Coronary artery (tissue), 2 donors: ENCODE data around the gene GAS7.

Experiments used
- DNase-seq: peaks from one replicate; pipeline ENCODE4 v3.0.0-alpha.2; 2017; ENCODE audit warnings: low spot score
- H3K27ac ChIP-seq, 2 donors: fragments of 200-600 bp; sonication (generic); one replicate each; pipeline ENCODE4 v1.5.1; 2016 to 2019
- H3K4me3 ChIP-seq: fragments of 200-600 bp; sonication (generic); 2 replicates; pipeline ENCODE4 v1.5.1; 2016; ENCODE audit warnings: mild to moderate bottlenecking, moderate library complexity
- CTCF ChIP-seq: fragments of 200-600 bp; sonication (generic); IDR thresholded peaks from one replicate; pipeline ENCODE4 v1.5.1; 2019; ENCODE audit warnings: antibody characterized with exemption

The GAS7 gene

GRCh38 chr17:10001306-10001873 is 197.0 kb downstream of the GAS7 start:
- no peak for TF ChIP-seq CTCF
- Histone ChIP-seq H3K27ac (no peak overlapping the region), H3K4me3 (no peak overlapping the region)
- no peak for DNase-seq

GRCh38 chr17:9999919-10000695 is 198.3 kb downstream of the GAS7 start:
- TF ChIP-seq CTCF = no peak
- no peak overlapping the region for H3K27ac ChIP-seq
- H3K4me3 ChIP-seq = no peak overlapping the region
- DNase-seq = no peak

GRCh38 chr17:9998060-9998459 is 200.3 kb downstream of the GAS7 start:
- no peak for DNase-seq
- no peak for TF ChIP-seq CTCF
- Histone ChIP-seq H3K4me3 (no peak overlapping the region), H3K27ac (no peak overlapping the region)

- DNase-seq = no peak
- no peak for TF ChIP-seq CTCF
- Histone ChIP-seq H3K4me3 (no peak overlapping the region), H3K27ac (no peak overlapping the region)
These were observed 203.6 kb downstream of the GAS7 start for GRCh38 chr17:9994761-9995160.

- DNase-seq = no peak
- Histone ChIP-seq H3K27ac (no peak overlapping the region), H3K4me3 (no peak overlapping the region)
- no peak for TF ChIP-seq CTCF
These were observed 206.6 kb downstream of the GAS7 start for GRCh38 chr17:9991796-9992195.

GRCh38 chr17:9991351-9991750 is 207.1 kb downstream of the GAS7 start:
- no peak for DNase-seq
- no peak overlapping the region for H3K27ac ChIP-seq
- no peak for TF ChIP-seq CTCF
- no peak overlapping the region for H3K4me3 ChIP-seq
